HepG2 (cell line): ENCODE results near the gene FALEC. TPM values are rescaled to one million over a fixed set of nuclear protein-coding genes. Genes with fewer than 3 reads are reported as not detected.

Source experiments
- AHR ChIP-seq: IDR thresholded peaks from 2 replicates; pipeline ENCODE4 v1.6.1; 2018; ENCODE audit warnings: missing genetic modification reagents, missing compliant biosample characterization
- HDAC1 ChIP-seq: sonication (generic); formaldehyde crosslinking; IDR thresholded peaks from 2 replicates; pipeline ENCODE4 v1.5.1; 2020; ENCODE audit warnings: mild to moderate bottlenecking, missing genetic modification reagents
- MTF1 ChIP-seq: sonication (generic); formaldehyde crosslinking; IDR thresholded peaks from 2 replicates; pipeline ENCODE4 v1.5.0; 2020; ENCODE audit warnings: missing genetic modification reagents
- PAWR ChIP-seq: sonication (generic); formaldehyde crosslinking; IDR thresholded peaks from 2 replicates; pipeline ENCODE4 v1.4.0; 2020; ENCODE audit warnings: missing genetic modification reagents, mild to moderate bottlenecking, borderline replicate concordance
- PAX8 ChIP-seq: sonication (generic); formaldehyde crosslinking; IDR thresholded peaks from 2 replicates; pipeline ENCODE4 v1.8.0; 2022; ENCODE audit warnings: mild to moderate bottlenecking, missing genetic modification reagents, borderline replicate concordance
- RBM22 ChIP-seq: fragments of 200-400 bp; formaldehyde crosslinking; optimal IDR thresholded peaks from 2 replicates; pipeline ENCODE3; 2017; ENCODE audit warnings: mild to moderate bottlenecking, low read length, moderate library complexity
- TCF7L2 ChIP-seq: IDR thresholded peaks from 2 replicates; pipeline ENCODE4 v1.6.1; 2011; ENCODE audit warnings: mild to moderate bottlenecking, low read depth, low read length, moderate library complexity
- XBP1 ChIP-seq: sonication (generic); formaldehyde crosslinking; IDR thresholded peaks from 2 replicates; pipeline ENCODE4 v1.5.0; 2020; ENCODE audit warnings: missing genetic modification reagents
- ZFP37 ChIP-seq: sonication (generic); formaldehyde crosslinking; IDR thresholded peaks from 2 replicates; pipeline ENCODE4 v1.4.0; 2020; ENCODE audit warnings: missing genetic modification reagents, borderline replicate concordance
- ZKSCAN8 ChIP-seq: IDR thresholded peaks from 2 replicates; pipeline ENCODE4 v1.6.1; 2016; ENCODE audit warnings: borderline replicate concordance, missing genetic modification reagents, missing compliant biosample characterization
- ZNF672 ChIP-seq: sonication (generic); formaldehyde crosslinking; IDR thresholded peaks from 2 replicates; pipeline ENCODE4 v1.8.1; 2022; ENCODE audit warnings: missing genetic modification reagents
- ZNF713 ChIP-seq: sonication (generic); formaldehyde crosslinking; IDR thresholded peaks from 2 replicates; pipeline ENCODE4 v1.4.0; 2020; ENCODE audit warnings: mild to moderate bottlenecking, missing genetic modification reagents
- polyA plus RNA-seq, 8 experiments: library from polyadenylated mRNA; depleted of rRNA in 3 of 8; stranded (reverse) in 7 of 8; unstranded in 1 of 8; fragments of >200 nt; fragmentation: Illumina TruSeq in 4 of 8; extraction: Trizol in 4 of 8; gene quantifications; 2 replicates each; pipeline versions ENCODE4 v1.2.1 to v1.2.3, GENCODE V29; 2011 to 2016; ENCODE audit warnings: low read depth in 4 of 8, missing spikeins in 1 of 8, mixed read lengths in 1 of 8; ENCODE audit not compliant: insufficient read depth in 1 of 8
- total RNA-seq, 5 experiments: library from RNA; depleted of rRNA; stranded (reverse); fragments of >200 nt; fragmentation: Illumina TruSeq; extraction: Trizol; gene quantifications; 2 replicates each; pipeline ENCODE4 v1.2.3, GENCODE V29; 2016; ENCODE audit warnings: low read depth in 1 of 5
- TF ChIP-seq, protein P1 (sequence below): sonication (generic); formaldehyde crosslinking; IDR thresholded peaks from 2 replicates; pipeline ENCODE4 v1.9.0; 2021; ENCODE audit warnings: mild to moderate bottlenecking, missing genetic modification reagents
- TF ChIP-seq, protein P2 (sequence below): sonication (generic); formaldehyde crosslinking; IDR thresholded peaks from 2 replicates; pipeline ENCODE4 v1.4.0; 2020; ENCODE audit warnings: missing genetic modification reagents, borderline replicate concordance
- TF ChIP-seq, protein P3 (sequence below): sonication (generic); formaldehyde crosslinking; IDR thresholded peaks from 2 replicates; pipeline ENCODE4 v1.9.0; 2021; ENCODE audit warnings: missing genetic modification reagents, borderline replicate concordance

FALEC gene
- total and polyA plus RNA-seq, 2 of the 13 experiments (the other 11 are each of a cell fraction or from before 2014, with no cell fraction given) = 0.33 to 0.71 TPM

DNA sequence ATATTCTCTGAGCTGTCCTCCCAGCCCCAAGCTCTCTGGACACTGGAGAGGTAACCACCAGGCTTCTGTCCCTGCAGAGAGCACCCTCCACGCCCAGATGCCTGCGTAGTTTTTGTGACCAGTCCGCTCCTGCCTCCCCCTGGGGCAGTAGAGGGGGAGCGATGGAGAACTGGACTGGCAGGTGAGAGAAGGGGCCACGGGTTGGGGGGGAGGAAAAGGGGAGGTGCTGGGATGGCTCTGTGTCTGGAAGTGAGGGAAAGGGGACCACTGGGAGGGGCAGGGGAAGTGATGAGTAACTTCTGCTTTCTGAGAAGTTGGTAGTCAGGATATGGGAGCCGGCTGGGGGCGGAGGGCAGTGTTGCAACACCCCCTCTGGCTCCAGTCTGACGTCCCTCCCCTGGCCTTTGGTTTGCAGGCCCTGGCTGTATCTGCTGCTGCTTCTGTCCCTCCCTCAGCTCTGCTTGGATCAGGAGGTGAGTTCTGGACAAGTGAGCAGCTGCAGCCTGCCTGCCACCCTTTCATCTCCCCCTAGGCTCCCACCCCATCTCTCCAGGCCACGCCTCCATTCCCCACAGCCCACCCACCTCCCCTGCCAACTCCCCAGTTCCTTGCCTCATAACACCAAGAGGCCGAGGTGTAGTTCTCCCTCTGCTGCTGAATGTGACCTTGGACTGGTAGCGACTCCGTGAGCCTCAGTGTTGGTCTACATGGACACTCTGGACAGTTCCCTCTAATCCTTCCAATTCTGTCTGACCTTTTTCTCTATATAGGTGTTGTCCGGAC lies 36.8 kb downstream of the FALEC start (continued):
- TF ChIP-seq, protein P1, sequence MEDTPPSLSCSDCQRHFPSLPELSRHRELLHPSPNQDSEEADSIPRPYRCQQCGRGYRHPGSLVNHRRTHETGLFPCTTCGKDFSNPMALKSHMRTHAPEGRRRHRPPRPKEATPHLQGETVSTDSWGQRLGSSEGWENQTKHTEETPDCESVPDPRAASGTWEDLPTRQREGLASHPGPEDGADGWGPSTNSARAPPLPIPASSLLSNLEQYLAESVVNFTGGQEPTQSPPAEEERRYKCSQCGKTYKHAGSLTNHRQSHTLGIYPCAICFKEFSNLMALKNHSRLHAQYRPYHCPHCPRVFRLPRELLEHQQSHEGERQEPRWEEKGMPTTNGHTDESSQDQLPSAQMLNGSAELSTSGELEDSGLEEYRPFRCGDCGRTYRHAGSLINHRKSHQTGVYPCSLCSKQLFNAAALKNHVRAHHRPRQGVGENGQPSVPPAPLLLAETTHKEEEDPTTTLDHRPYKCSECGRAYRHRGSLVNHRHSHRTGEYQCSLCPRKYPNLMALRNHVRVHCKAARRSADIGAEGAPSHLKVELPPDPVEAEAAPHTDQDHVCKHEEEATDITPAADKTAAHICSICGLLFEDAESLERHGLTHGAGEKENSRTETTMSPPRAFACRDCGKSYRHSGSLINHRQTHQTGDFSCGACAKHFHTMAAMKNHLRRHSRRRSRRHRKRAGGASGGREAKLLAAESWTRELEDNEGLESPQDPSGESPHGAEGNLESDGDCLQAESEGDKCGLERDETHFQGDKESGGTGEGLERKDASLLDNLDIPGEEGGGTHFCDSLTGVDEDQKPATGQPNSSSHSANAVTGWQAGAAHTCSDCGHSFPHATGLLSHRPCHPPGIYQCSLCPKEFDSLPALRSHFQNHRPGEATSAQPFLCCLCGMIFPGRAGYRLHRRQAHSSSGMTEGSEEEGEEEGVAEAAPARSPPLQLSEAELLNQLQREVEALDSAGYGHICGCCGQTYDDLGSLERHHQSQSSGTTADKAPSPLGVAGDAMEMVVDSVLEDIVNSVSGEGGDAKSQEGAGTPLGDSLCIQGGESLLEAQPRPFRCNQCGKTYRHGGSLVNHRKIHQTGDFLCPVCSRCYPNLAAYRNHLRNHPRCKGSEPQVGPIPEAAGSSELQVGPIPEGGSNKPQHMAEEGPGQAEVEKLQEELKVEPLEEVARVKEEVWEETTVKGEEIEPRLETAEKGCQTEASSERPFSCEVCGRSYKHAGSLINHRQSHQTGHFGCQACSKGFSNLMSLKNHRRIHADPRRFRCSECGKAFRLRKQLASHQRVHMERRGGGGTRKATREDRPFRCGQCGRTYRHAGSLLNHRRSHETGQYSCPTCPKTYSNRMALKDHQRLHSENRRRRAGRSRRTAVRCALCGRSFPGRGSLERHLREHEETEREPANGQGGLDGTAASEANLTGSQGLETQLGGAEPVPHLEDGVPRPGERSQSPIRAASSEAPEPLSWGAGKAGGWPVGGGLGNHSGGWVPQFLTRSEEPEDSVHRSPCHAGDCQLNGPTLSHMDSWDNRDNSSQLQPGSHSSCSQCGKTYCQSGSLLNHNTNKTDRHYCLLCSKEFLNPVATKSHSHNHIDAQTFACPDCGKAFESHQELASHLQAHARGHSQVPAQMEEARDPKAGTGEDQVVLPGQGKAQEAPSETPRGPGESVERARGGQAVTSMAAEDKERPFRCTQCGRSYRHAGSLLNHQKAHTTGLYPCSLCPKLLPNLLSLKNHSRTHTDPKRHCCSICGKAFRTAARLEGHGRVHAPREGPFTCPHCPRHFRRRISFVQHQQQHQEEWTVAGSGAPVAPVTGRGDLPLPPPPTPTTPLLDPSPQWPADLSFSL (CRISPR knock-in tag) = no peak
- TF ChIP-seq AHR = no peak
- 0 out of 2 replicates have a peak, but pooled peaks have one; percentile 49 for TF ChIP-seq ZKSCAN8 (CRISPR knock-in tag)
- TF ChIP-seq HDAC1 (CRISPR knock-in tag) = peak; percentile 81
- peak; percentile 65; the same call in 1 of the 2 replicates for TF ChIP-seq ZFP37 (CRISPR knock-in tag)
- TF ChIP-seq PAX8 (CRISPR knock-in tag) = no peak
- no peak for TF ChIP-seq MTF1 (CRISPR knock-in tag)
- TF ChIP-seq, protein P2, sequence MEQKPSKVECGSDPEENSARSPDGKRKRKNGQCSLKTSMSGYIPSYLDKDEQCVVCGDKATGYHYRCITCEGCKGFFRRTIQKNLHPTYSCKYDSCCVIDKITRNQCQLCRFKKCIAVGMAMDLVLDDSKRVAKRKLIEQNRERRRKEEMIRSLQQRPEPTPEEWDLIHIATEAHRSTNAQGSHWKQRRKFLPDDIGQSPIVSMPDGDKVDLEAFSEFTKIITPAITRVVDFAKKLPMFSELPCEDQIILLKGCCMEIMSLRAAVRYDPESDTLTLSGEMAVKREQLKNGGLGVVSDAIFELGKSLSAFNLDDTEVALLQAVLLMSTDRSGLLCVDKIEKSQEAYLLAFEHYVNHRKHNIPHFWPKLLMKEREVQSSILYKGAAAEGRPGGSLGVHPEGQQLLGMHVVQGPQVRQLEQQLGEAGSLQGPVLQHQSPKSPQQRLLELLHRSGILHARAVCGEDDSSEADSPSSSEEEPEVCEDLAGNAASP (CRISPR knock-in tag) = peak; percentile 68; the same call in 1 of the 2 replicates
- no peak for TF ChIP-seq ZNF713 (CRISPR knock-in tag)
- TF ChIP-seq, protein P3, sequence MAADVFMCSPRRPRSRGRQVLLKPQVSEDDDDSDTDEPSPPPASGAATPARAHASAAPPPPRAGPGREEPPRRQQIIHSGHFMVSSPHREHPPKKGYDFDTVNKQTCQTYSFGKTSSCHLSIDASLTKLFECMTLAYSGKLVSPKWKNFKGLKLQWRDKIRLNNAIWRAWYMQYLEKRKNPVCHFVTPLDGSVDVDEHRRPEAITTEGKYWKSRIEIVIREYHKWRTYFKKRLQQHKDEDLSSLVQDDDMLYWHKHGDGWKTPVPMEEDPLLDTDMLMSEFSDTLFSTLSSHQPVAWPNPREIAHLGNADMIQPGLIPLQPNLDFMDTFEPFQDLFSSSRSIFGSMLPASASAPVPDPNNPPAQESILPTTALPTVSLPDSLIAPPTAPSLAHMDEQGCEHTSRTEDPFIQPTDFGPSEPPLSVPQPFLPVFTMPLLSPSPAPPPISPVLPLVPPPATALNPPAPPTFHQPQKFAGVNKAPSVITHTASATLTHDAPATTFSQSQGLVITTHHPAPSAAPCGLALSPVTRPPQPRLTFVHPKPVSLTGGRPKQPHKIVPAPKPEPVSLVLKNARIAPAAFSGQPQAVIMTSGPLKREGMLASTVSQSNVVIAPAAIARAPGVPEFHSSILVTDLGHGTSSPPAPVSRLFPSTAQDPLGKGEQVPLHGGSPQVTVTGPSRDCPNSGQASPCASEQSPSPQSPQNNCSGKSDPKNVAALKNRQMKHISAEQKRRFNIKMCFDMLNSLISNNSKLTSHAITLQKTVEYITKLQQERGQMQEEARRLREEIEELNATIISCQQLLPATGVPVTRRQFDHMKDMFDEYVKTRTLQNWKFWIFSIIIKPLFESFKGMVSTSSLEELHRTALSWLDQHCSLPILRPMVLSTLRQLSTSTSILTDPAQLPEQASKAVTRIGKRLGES (CRISPR knock-in tag) = no peak
- no peak for TF ChIP-seq ZNF672 (CRISPR knock-in tag)
- no peak for TF ChIP-seq PAWR
- no peak for TF ChIP-seq TCF7L2
- peak; percentile 51 for TF ChIP-seq RBM22
- no peak for TF ChIP-seq XBP1 (CRISPR knock-in tag)
